ENCODE data around the gene SLC12A1. TPM values are rescaled to one million over a fixed set of nuclear protein-coding genes. Genes with fewer than 3 reads are reported as not detected.
A peak's percentile ranks its signal among the peaks of the same experiment; 100 is the strongest.

Gene SLC12A1
- total and polyA plus RNA-seq, 4 donors: 0.23 to 0.81 (median 0.42) TPM; not detected in 1

- ATAC-seq (ENCODE audit: low FRiP score): no peak
- intact Hi-C loops (cut with DNase I): loop anchor here in 1 of 2 donors (5.0 to 10.0 kb wide), 2 partner anchors 46 to 159 kb away; partner anchors contain the start of gene MYEF2
- H3K4me3 ChIP-seq (ENCODE audit: low read length in 2 of 2): no peak overlapping the region
- H3K36me3 ChIP-seq (ENCODE audit: control insufficient read depth in 1 of 2, insufficient read depth in 2 of 2, low read length in 1 of 2): peaks cover 0 to 2% of the 10 kb centered on the region in 2 donors
- H3K27me3 ChIP-seq (ENCODE audit: control insufficient read depth in 1 of 2, insufficient read depth in 2 of 2, low read length in 1 of 2): no peaks in the 10 kb centered on the region
- H3K9me3 ChIP-seq (ENCODE audit: control insufficient read depth, low read length): no peaks in the 10 kb centered on the region
- no peak overlapping the region for H3K27ac ChIP-seq (ENCODE audit: low read depth in 1 of 2, low read length in 2 of 2)
- no peak for DNase-seq
- 31 to 45% methylated on average over 4 of the region's 4 CpGs for WGBS, 2 donors
- no peaks in the 10 kb centered on the region for H3K4me1 ChIP-seq (ENCODE audit: control insufficient read depth in 1 of 2, insufficient read depth in 2 of 2, low read length in 2 of 2)
Measured at GRCh38 chr15:48333540-48333939, 127.4 kb downstream of the SLC12A1 start.

- Histone ChIP-seq H3K4me1 (ENCODE audit: control insufficient read depth in 1 of 2, insufficient read depth in 2 of 2, low read length in 2 of 2) (no peaks in the 10 kb centered on the region), H3K4me3 (ENCODE audit: low read length in 2 of 2) (no peak overlapping the region), H3K27me3 (ENCODE audit: control insufficient read depth in 1 of 2, insufficient read depth in 2 of 2, low read length in 1 of 2) (no peaks in the 10 kb centered on the region), H3K9me3 (ENCODE audit: control insufficient read depth, low read length) (no peaks in the 10 kb centered on the region), H3K36me3 (ENCODE audit: control insufficient read depth in 1 of 2, insufficient read depth in 2 of 2, low read length in 1 of 2) (peaks cover 0 to 2% of the 10 kb centered on the region in 2 donors), H3K27ac (ENCODE audit: low read depth in 1 of 2, low read length in 2 of 2) (no peak overlapping the region)
- 76 to 79% methylated on average over 2 of the region's 2 CpGs for WGBS, 2 donors
- DNase-seq (no peak), ATAC-seq (ENCODE audit: low FRiP score) (no peak)
- intact Hi-C loops (cut with DNase I): loop anchor here in 1 of 2 donors (5.0 to 10.0 kb wide), 2 partner anchors 47 to 159 kb away; partner anchors contain the start of gene MYEF2
Measured at GRCh38 chr15:48334260-48334659, 128.2 kb downstream of the SLC12A1 start.

- peaks cover 0 to 2% of the 10 kb centered on the region in 2 donors for H3K36me3 ChIP-seq (ENCODE audit: control insufficient read depth in 1 of 2, insufficient read depth in 2 of 2, low read length in 1 of 2)
Measured at GRCh38 chr15:48336940-48337339, 130.8 kb downstream of the SLC12A1 start.

GRCh38 chr15:48337607-48338006 is 131.5 kb downstream of the SLC12A1 start:
- Histone ChIP-seq H3K4me1 (ENCODE audit: control insufficient read depth in 1 of 2, insufficient read depth in 2 of 2, low read length in 2 of 2) (no peaks in the 10 kb centered on the region), H3K4me3 (ENCODE audit: low read length in 2 of 2) (no peak overlapping the region)
- WGBS, 2 donors: 4 to 5% methylated on average over 1 of the region's 1 CpG

More at GRCh38 chr15:48336940-48337339, 130.8 kb downstream of the SLC12A1 start:
- no peak overlapping the region for H3K4me3 ChIP-seq (ENCODE audit: low read length in 2 of 2)
- WGBS, 2 donors: 55 to 74% methylated on average over 2 of the region's 2 CpGs
- DNase-seq (no peak), ATAC-seq (ENCODE audit: low FRiP score) (no peak)
- no peaks in the 10 kb centered on the region for H3K4me1 ChIP-seq (ENCODE audit: control insufficient read depth in 1 of 2, insufficient read depth in 2 of 2, low read length in 2 of 2)
- intact Hi-C loops (cut with DNase I): loop anchor here in 1 of 2 donors (10.0 kb wide), 1 partner anchor 162 kb away; the partner anchor contains the start of gene MYEF2
- no peaks in the 10 kb centered on the region for H3K9me3 ChIP-seq (ENCODE audit: control insufficient read depth, low read length)
- H3K27ac ChIP-seq (ENCODE audit: low read depth in 1 of 2, low read length in 2 of 2): no peak overlapping the region
- H3K27me3 ChIP-seq (ENCODE audit: control insufficient read depth in 1 of 2, insufficient read depth in 2 of 2, low read length in 1 of 2): no peaks in the 10 kb centered on the region

GRCh38 chr15:48340111-48340510 is 134.0 kb downstream of the SLC12A1 start:
- ATAC-seq (ENCODE audit: low FRiP score): no peak
- Histone ChIP-seq H3K4me1 (ENCODE audit: control insufficient read depth in 1 of 2, insufficient read depth in 2 of 2, low read length in 2 of 2) (no peaks in the 10 kb centered on the region), H3K27ac (ENCODE audit: low read depth in 1 of 2, low read length in 2 of 2) (no peak overlapping the region), H3K36me3 (ENCODE audit: control insufficient read depth in 1 of 2, insufficient read depth in 2 of 2, low read length in 1 of 2) (peaks cover 0 to 2% of the 10 kb centered on the region in 2 donors), H3K4me3 (ENCODE audit: low read length in 2 of 2) (no peak overlapping the region), H3K9me3 (ENCODE audit: control insufficient read depth, low read length) (no peaks in the 10 kb centered on the region), H3K27me3 (ENCODE audit: control insufficient read depth in 1 of 2, insufficient read depth in 2 of 2, low read length in 1 of 2) (no peaks in the 10 kb centered on the region)
- intact Hi-C loops (cut with DNase I): no loop called here
- DNase-seq: no peak
- 83 to 86% methylated on average over 4 of the region's 4 CpGs for WGBS, 2 donors

More at GRCh38 chr15:48337607-48338006, 131.5 kb downstream of the SLC12A1 start:
- ATAC-seq (ENCODE audit: low FRiP score) (no peak), DNase-seq (no peak)
- Histone ChIP-seq H3K27me3 (ENCODE audit: control insufficient read depth in 1 of 2, insufficient read depth in 2 of 2, low read length in 1 of 2) (no peaks in the 10 kb centered on the region), H3K9me3 (ENCODE audit: control insufficient read depth, low read length) (no peaks in the 10 kb centered on the region), H3K27ac (ENCODE audit: low read depth in 1 of 2, low read length in 2 of 2) (peak overlapping the region in 1 of 2 donors; percentile 57), H3K36me3 (ENCODE audit: control insufficient read depth in 1 of 2, insufficient read depth in 2 of 2, low read length in 1 of 2) (peaks cover 0 to 2% of the 10 kb centered on the region in 2 donors)
- intact Hi-C loops (cut with DNase I): loop anchor here in 1 of 2 donors (10.0 kb wide), 1 partner anchor 163 kb away; the partner anchor contains the start of gene MYEF2

- WGBS, 2 donors: 91 to 92% methylated on average over 6 of the region's 6 CpGs
- Histone ChIP-seq H3K9me3 (ENCODE audit: control insufficient read depth, low read length) (no peaks in the 10 kb centered on the region), H3K27me3 (ENCODE audit: control insufficient read depth in 1 of 2, insufficient read depth in 2 of 2, low read length in 1 of 2) (no peaks in the 10 kb centered on the region), H3K27ac (ENCODE audit: low read depth in 1 of 2, low read length in 2 of 2) (no peak overlapping the region), H3K4me3 (ENCODE audit: low read length in 2 of 2) (no peak overlapping the region), H3K36me3 (ENCODE audit: control insufficient read depth in 1 of 2, insufficient read depth in 2 of 2, low read length in 1 of 2) (peaks cover 0 to 2% of the 10 kb centered on the region in 2 donors), H3K4me1 (ENCODE audit: control insufficient read depth in 1 of 2, insufficient read depth in 2 of 2, low read length in 2 of 2) (no peaks in the 10 kb centered on the region)
- intact Hi-C loops (cut with DNase I): no loop called here
- ATAC-seq (ENCODE audit: low FRiP score) (no peak), DNase-seq (no peak)
Measured at GRCh38 chr15:48343865-48344264, 137.8 kb downstream of the SLC12A1 start.

GRCh38 chr15:48345516-48345915 is 139.4 kb downstream of the SLC12A1 start:
- intact Hi-C loops (cut with DNase I): no loop called here
- peaks cover 0 to 2% of the 10 kb centered on the region in 2 donors for H3K36me3 ChIP-seq (ENCODE audit: control insufficient read depth in 1 of 2, insufficient read depth in 2 of 2, low read length in 1 of 2)
- no peak for ATAC-seq (ENCODE audit: low FRiP score)
- no peaks in the 10 kb centered on the region for H3K27me3 ChIP-seq (ENCODE audit: control insufficient read depth in 1 of 2, insufficient read depth in 2 of 2, low read length in 1 of 2)
- H3K9me3 ChIP-seq (ENCODE audit: control insufficient read depth, low read length): no peaks in the 10 kb centered on the region
- no peak for DNase-seq
- H3K4me1 ChIP-seq (ENCODE audit: control insufficient read depth in 1 of 2, insufficient read depth in 2 of 2, low read length in 2 of 2): no peaks in the 10 kb centered on the region
- no peak overlapping the region for H3K27ac ChIP-seq (ENCODE audit: low read depth in 1 of 2, low read length in 2 of 2)
- no peak overlapping the region for H3K4me3 ChIP-seq (ENCODE audit: low read length in 2 of 2)

GRCh38 chr15:48352474-48353072 is 146.5 kb downstream of the SLC12A1 start:
- no peaks in the 10 kb centered on the region for H3K4me1 ChIP-seq (ENCODE audit: control insufficient read depth in 1 of 2, insufficient read depth in 2 of 2, low read length in 2 of 2)
- ATAC-seq (ENCODE audit: low FRiP score): no peak
- H3K36me3 ChIP-seq (ENCODE audit: control insufficient read depth in 1 of 2, insufficient read depth in 2 of 2, low read length in 1 of 2): no peaks in the 10 kb centered on the region
- H3K9me3 ChIP-seq (ENCODE audit: control insufficient read depth, low read length): no peaks in the 10 kb centered on the region
- 0 to 2% methylated on average over 6 of the region's 6 CpGs for WGBS, 2 donors
- intact Hi-C loops (cut with DNase I): loop anchor here (5.0 to 10.0 kb wide), 5 partner anchors 62 to 1792 kb away; partner anchors contain the start of gene FBN1 (in 2 of the 2)
- DNase-seq: peak in 1 of 2 donors; percentile 57
- no peak overlapping the region for H3K4me3 ChIP-seq (ENCODE audit: low read length in 2 of 2)
- no peaks in the 10 kb centered on the region for H3K27me3 ChIP-seq (ENCODE audit: control insufficient read depth in 1 of 2, insufficient read depth in 2 of 2, low read length in 1 of 2)
- H3K27ac ChIP-seq (ENCODE audit: low read depth in 1 of 2, low read length in 2 of 2): no peak overlapping the region
